GM12892 (cell line): ENCODE results near the gene C3orf20.

Experiments used
- DNase-seq: peaks from one replicate; pipeline ENCODE4 v3.0.0; 2011; ENCODE audit not compliant: insufficient read length
- FAIRE-seq: peaks from 2 replicates; lab custom pipeline; 2011; peaks lifted over from hg19 to GRCh38; lab: Jason Lieb, UNC
- POLR2A ChIP-seq: IDR thresholded peaks from 2 replicates; pipeline ENCODE4 v1.6.1; 2011; ENCODE audit warnings: low read depth, low read length, control low read depth
- POLR2AphosphoS5 ChIP-seq: IDR thresholded peaks from 2 replicates; pipeline ENCODE4 v1.6.1; 2011; ENCODE audit warnings: low read depth, low read length, control low read depth
- TAF1 ChIP-seq: IDR thresholded peaks from 2 replicates; pipeline ENCODE4 v1.6.1; 2011; ENCODE audit warnings: low read depth, mild to moderate bottlenecking, control low read depth, low read length, borderline replicate concordance

Gene C3orf20

DNA sequence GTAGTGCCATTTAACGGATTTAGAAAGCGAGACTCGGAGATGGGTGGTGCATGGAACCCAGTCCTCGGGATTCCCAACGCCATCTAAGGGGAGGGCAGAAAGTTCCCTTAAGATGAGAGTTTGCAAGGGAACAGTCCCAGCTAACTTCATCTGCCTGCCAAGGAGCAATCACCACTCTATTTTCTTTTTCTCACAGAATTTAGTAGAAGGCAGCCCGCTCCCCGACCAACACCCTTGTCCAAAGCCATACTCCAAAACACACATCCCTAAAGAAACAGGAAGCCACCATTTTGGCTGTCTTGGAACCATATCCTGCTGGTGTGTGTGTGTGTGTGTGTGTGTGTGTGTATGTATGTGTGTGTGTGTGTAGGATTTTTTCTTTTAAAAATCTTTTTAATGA, 136.7 kb downstream of the C3orf20 start:
- TF ChIP-seq POLR2A (no peak), TAF1 (no peak), POLR2AphosphoS5 (no peak)
- FAIRE-seq = no peak
- no peak for DNase-seq

DNA sequence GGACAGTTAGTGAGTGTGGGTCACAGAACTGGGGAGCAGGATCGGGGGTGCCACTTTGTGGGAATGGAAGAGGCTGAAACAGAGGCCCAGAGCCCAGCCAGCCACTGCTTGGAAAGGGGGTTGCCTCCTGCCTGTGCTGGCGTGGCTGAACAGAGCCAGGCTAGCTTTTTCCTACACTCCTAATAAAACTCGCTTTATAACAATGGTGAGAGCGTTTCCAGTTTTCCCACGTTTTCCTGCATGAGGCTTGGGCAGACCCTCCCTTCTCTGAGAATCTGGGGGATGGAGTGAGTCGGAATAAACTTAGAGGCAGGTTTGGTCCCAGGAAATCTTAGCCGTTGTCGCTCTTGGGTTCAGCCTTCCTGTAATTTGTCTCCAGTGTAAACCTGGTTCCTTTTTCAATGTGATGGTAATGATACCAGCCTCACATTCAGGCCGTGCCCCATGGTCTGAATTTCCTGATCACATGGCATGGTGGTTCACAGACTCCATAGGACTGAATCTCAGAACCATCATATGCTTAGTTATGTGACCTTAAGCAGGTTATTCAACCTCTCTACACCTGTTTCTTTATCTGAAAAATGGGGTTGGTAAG, 137.4 kb downstream of the C3orf20 start:
- FAIRE-seq (no peak), DNase-seq (no peak)
- TF ChIP-seq POLR2AphosphoS5 (no peak), TAF1 (no peak), POLR2A (no peak)

DNA sequence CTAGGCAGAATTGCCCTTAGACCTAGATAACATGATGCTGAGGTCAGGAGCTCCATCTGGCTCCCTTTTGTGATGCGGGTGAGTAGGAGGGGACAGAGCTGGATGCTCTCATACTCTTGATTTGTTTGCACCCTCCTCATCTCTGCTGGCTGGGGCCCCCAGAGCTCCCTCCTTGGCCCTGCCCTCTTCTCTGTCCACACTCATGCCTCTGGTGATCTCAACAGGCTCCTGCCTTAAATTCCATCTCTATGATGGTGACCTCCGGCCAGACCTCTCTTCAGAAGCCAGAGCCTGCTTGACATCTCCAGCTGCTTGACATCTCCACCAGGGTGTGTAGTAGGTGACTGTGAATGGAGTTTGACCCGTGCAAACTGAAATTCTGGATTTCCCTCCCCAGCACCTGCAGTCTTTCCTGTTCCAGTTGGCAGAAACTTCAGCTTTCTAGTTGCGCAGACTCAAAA, 139.5 kb downstream of the C3orf20 start:
- no peak for FAIRE-seq
- TF ChIP-seq TAF1 (no peak), POLR2A (no peak), POLR2AphosphoS5 (no peak)
- no peak for DNase-seq

- FAIRE-seq (no peak), DNase-seq (no peak)
- TF ChIP-seq TAF1 (no peak), POLR2AphosphoS5 (no peak), POLR2A (no peak)
These were observed 141.4 kb downstream of the C3orf20 start for GRCh38 chr3:14816359-14816758.

DNA sequence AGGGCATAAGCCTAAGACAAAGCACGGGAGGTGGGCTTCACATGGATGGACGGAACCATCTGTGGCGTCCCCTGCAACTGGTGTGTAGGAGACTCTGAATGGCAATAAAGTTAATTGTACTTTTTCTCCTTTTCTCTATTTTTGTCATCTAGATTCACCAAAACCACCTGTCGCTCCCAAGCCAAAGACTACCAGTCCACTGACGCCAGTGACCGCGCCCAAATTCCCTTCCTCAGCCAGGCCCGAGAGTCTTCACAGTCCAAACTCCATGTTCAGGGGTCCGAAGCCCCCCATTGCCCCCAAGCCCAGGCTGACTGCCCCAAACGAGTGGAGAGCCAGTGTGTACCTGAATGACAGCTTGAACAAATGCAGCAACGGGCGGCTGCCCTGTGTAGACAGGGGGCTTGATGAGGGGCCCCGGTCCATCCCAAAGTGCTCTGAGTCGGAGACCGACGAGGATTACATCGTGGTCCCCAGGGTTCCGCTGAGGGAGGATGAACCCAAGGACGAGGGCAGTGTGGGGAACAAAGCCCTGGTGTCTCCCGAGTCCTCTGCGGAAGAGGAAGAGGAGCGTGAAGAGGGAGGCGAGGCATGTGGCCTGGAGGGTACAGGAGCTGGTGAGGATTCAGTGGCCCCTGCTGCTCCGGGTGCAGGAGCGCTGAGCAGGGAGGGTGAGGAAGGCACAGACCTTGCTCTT, 144.0 kb downstream of the C3orf20 start, which contains the start of gene FGD5:
TSS of gene FGD5 (plus strand) at position 159 of the 697 bp plus-strand sequence. CDS start at position 269, 110 bp downstream.
- no peak for FAIRE-seq

DNA sequence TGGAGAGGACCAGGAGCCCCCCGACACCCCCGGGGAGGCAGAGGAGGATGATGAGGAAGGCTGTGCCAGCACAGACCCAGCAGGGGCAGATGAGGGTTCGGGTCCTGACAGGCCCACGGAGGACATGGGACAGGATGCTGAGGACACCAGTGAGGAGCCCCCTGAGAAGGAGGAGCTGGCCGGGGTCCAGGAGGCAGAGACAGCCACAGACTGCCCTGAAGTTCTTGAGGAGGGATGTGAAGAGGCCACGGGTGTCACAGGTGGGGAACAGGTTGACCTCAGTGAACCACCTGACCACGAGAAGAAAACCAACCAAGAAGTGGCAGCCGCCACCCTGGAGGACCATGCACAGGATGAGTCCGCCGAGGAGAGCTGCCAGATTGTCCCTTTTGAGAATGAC, 144.7 kb downstream of the C3orf20 start:
- FAIRE-seq (no peak), DNase-seq (no peak)
- TF ChIP-seq POLR2A (no peak), TAF1 (no peak), POLR2AphosphoS5 (no peak)

More for the DNA sequence above, 144.0 kb downstream of the C3orf20 start, which contains the start of gene FGD5:
- TF ChIP-seq POLR2AphosphoS5 = no peak
- no peak for TF ChIP-seq TAF1
- no peak for TF ChIP-seq POLR2A
- DNase-seq = no peak

DNA sequence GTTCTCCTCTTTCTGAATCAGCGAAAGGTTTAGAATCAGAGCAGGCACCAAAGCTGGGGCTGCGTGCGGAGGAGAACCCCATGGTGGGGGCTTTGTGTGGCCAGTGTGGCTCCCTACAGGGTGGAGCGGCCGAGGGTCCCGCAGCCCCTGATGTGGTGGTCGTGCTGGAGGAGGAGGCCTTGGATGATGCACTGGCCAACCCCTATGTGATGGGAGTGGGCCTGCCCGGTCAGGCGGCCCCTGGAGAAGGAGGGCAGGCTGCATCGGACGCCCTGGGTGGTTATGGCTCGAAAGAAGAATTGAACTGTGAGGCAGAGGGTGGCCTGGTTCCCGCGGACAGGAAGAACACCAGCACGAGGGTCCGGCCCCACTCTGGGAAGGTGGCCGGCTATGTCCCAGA, 145.2 kb downstream of the C3orf20 start:
- TF ChIP-seq TAF1 = no peak
- no peak for TF ChIP-seq POLR2A
- no peak for TF ChIP-seq POLR2AphosphoS5
- DNase-seq (no peak), FAIRE-seq (no peak)

- TF ChIP-seq TAF1 (no peak), POLR2A (no peak), POLR2AphosphoS5 (no peak)
- FAIRE-seq (no peak), DNase-seq (no peak)
These were observed 146.2 kb downstream of the C3orf20 start for GRCh38 chr3:14821151-14821550.

DNA sequence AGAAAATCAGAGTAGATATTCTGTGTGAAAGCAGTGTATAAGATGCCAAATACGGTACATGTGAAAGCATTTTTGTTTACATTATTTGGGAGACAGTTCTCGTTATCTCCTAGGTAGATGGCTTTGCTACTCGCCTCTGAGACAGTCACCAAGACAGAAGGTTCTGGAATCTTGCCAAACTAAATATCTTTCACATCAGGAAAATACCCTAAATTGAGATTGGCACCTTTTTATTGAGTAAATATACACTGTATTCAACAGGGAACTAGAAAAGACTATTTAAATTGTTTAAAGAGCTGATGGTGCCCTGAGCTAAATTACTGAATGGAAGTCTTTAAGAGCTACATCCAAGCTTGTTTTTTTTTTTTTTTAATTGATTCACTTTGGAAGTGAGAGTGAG, 147.2 kb downstream of the C3orf20 start:
- FAIRE-seq (no peak), DNase-seq (no peak)
- TF ChIP-seq POLR2AphosphoS5 (no peak), POLR2A (no peak), TAF1 (no peak)
